Melanocyte of skin (primary cell): ENCODE results near the gene SLC18A2. TPM values are rescaled to one million over a fixed set of nuclear protein-coding genes. Genes with fewer than 3 reads are reported as not detected.

ENCODE experiments used
- total RNA-seq, 2 donors: library from RNA; depleted of rRNA; stranded (reverse); fragments of >200 nt; gene quantifications; 2 replicates each; pipeline ENCODE4 v1.2.3, GENCODE V29; 2012

Gene SLC18A2
- not detected for total RNA-seq

GRCh38 chr10:117240621-117241529 lies at the start of gene SLC18A2:
Gene SLC18A2, plus strand, starts transcription at chr10:117241114. Its CDS starts 580 bp downstream, at chr10:117241694.

GRCh38 chr10:117197189-117197588 lies 43.7 kb upstream of the SLC18A2 start, which contains the start of gene KCNK18:
Gene KCNK18, plus strand, starts transcription at chr10:117197489. Its CDS starts 0 bp downstream, at chr10:117197489.

Other genes with a start within 250 kb of the SLC18A2 start
- 100 to 1,000 TPM; 182 to 208 TPM for gene SHTN1, start 235.9 kb upstream of the SLC18A2 start, total RNA-seq
- not detected for gene VAX1, start 102.8 kb upstream of the SLC18A2 start, total RNA-seq
- not detected for gene KCNK18, start 43.6 kb upstream of the SLC18A2 start, total RNA-seq
- 10 to 100 TPM; 19.3 to 20.0 TPM for gene PDZD8, start 134.3 kb downstream of the SLC18A2 start, total RNA-seq